ENCODE data around the gene TCEAL9.

- TF ChIP-seq CTCF (IDR thresholded peaks at IDR 0.05) (no peak), POLR2A (IDR thresholded peaks at IDR 0.05) (no peak)
Measured at GRCh38 chrX:103399744-103400143, 43.4 kb downstream of the TCEAL9 start.
